Left cardiac atrium (tissue), 4 donors: ENCODE measurements around the gene LRRC4C. TPM values are rescaled to one million over a fixed set of nuclear protein-coding genes. Genes with fewer than 3 reads are reported as not detected.

Experiments
- ATAC-seq, 2 donors: fragments of 200-7000 bp; cut with Tn5 transposase; one replicate each; pipeline ENCODE4 v1.9.1; 2020; ENCODE audit warnings: mild to moderate bottlenecking in 2 of 2, moderate library complexity in 2 of 2
- DNase-seq: peaks from one replicate; pipeline ENCODE4 v3.0.0-alpha.2; 2020
- intact Hi-C, 2 donors: fragments of 100-400 bp; cut with DNase I; formaldehyde crosslinking; loops; one replicate each; pipeline versions ENCODE4 v1.14.1 to v1.15.1; 2022 to 2023
- total RNA-seq, 2 donors: library from RNA; stranded (reverse); fragmentation: NEBNext Ultra II Directional; extraction: Animal tissue kit (Norgen Biotek cat#: 25700); gene quantifications; one replicate each; pipeline ENCODE4 v1.2.1, GENCODE V29; 2021
- donor health status: DM: no; HTN: yes; CAD: no.
- donor health status: DM: no; HTN: yes; CAD: no; lungs with severe emphysema.
- donor health status: DM: yes; HTN: yes; CAD: no.
- donor health status: Dilated cardiomyopathy.

LRRC4C gene
- total RNA-seq, 2 donors from 2014 or later: 1.3 to 1.6 TPM

- no peak for DNase-seq
- ATAC-seq: no peak
- intact Hi-C loops: no loop called here
Observed at GRCh38 chr11:40838181-40838683, 621.2 kb downstream of the LRRC4C start.

GRCh38 chr11:40827116-40827515, 632.3 kb downstream of the LRRC4C start:
- ATAC-seq (no peak), DNase-seq (no peak)

GRCh38 chr11:40826601-40827000, 632.9 kb downstream of the LRRC4C start:
- ATAC-seq (no peak), DNase-seq (no peak)
- intact Hi-C loops: no loop called here

More at GRCh38 chr11:40827116-40827515, 632.3 kb downstream of the LRRC4C start:
- intact Hi-C loops: no loop called here

GRCh38 chr11:40825201-40825834, 634.1 kb downstream of the LRRC4C start:
- intact Hi-C loops: no loop called here
- ATAC-seq (no peak), DNase-seq (no peak)

GRCh38 chr11:40819230-40819629, 640.2 kb downstream of the LRRC4C start:
- ATAC-seq (no peak), DNase-seq (no peak)
- intact Hi-C loops: no loop called here

- DNase-seq: no peak
- intact Hi-C loops: no loop called here
- ATAC-seq: no peak
Observed at GRCh38 chr11:40816976-40817375, 642.5 kb downstream of the LRRC4C start.

GRCh38 chr11:40797981-40798380, 661.5 kb downstream of the LRRC4C start:
- ATAC-seq: no peak
- intact Hi-C loops: no loop called here
- no peak for DNase-seq

- DNase-seq (no peak), ATAC-seq (no peak)
- intact Hi-C loops: no loop called here
Observed at GRCh38 chr11:40787224-40787623, 672.2 kb downstream of the LRRC4C start.

GRCh38 chr11:40763046-40763445, 696.4 kb downstream of the LRRC4C start:
- no peak for ATAC-seq
- DNase-seq: no peak
- intact Hi-C loops: no loop called here

- intact Hi-C loops: no loop called here
- ATAC-seq (no peak), DNase-seq (no peak)
Observed at GRCh38 chr11:40759341-40759740, 700.1 kb downstream of the LRRC4C start.

- no peak for ATAC-seq
- intact Hi-C loops: no loop called here
- DNase-seq: no peak
Observed at GRCh38 chr11:40754297-40754696, 705.2 kb downstream of the LRRC4C start.

GRCh38 chr11:40746282-40746681, 713.2 kb downstream of the LRRC4C start:
- no peak for ATAC-seq
- DNase-seq: no peak
- intact Hi-C loops: no loop called here

GRCh38 chr11:40732132-40732531, 727.3 kb downstream of the LRRC4C start:
- no peak for ATAC-seq
- no peak for DNase-seq
- intact Hi-C loops: no loop called here

- ATAC-seq: no peak
Observed at GRCh38 chr11:40722179-40722795, 737.2 kb downstream of the LRRC4C start.

GRCh38 chr11:40716344-40717130, 742.9 kb downstream of the LRRC4C start:
- DNase-seq (no peak), ATAC-seq (no peak)
- intact Hi-C loops: no loop called here

More at GRCh38 chr11:40722179-40722795, 737.2 kb downstream of the LRRC4C start:
- intact Hi-C loops: no loop called here
- DNase-seq: no peak

GRCh38 chr11:40713083-40713482, 746.4 kb downstream of the LRRC4C start:
- intact Hi-C loops: no loop called here
- ATAC-seq: no peak
- DNase-seq: no peak

GRCh38 chr11:40701027-40701426, 758.4 kb downstream of the LRRC4C start:
- intact Hi-C loops: no loop called here
- no peak for ATAC-seq
- no peak for DNase-seq

- intact Hi-C loops: no loop called here
- ATAC-seq (no peak), DNase-seq (no peak)
Observed at GRCh38 chr11:40689823-40690222, 769.6 kb downstream of the LRRC4C start.

GRCh38 chr11:40688369-40688768, 771.1 kb downstream of the LRRC4C start:
- intact Hi-C loops: no loop called here
- ATAC-seq: no peak
- no peak for DNase-seq

GRCh38 chr11:40686765-40687164, 772.7 kb downstream of the LRRC4C start:
- DNase-seq (no peak), ATAC-seq (no peak)
- intact Hi-C loops: no loop called here
